HepG2 (cell line): Measurements from ENCODE around the gene PCSK1. TPM values are rescaled to one million over a fixed set of nuclear protein-coding genes. Genes with fewer than 3 reads are reported as not detected.

Source experiments
- ARHGAP35 ChIP-seq: sonication (generic); formaldehyde crosslinking; IDR thresholded peaks from 2 replicates; pipeline ENCODE4 v1.9.0; 2022; ENCODE audit warnings: mild to moderate bottlenecking, inconsistent platforms, moderate library complexity, missing genetic modification reagents, borderline replicate concordance
- ARID2 ChIP-seq: sonication (generic); formaldehyde crosslinking; IDR thresholded peaks from 2 replicates; pipeline ENCODE4 v1.8.1; 2022; ENCODE audit warnings: mild to moderate bottlenecking, missing genetic modification reagents, borderline replicate concordance
- BRD4 ChIP-seq: sonication (generic); formaldehyde crosslinking; IDR thresholded peaks from 2 replicates; pipeline ENCODE4 v1.4.0; 2020; ENCODE audit warnings: missing genetic modification reagents
- CENPX ChIP-seq: sonication (generic); formaldehyde crosslinking; IDR thresholded peaks from 2 replicates; pipeline ENCODE4 v1.9.0; 2021; ENCODE audit warnings: mild to moderate bottlenecking, missing genetic modification reagents, moderate library complexity
- CREB3 ChIP-seq: sonication (generic); formaldehyde crosslinking; IDR thresholded peaks from 2 replicates; pipeline ENCODE4 v1.5.0; 2020; ENCODE audit warnings: missing genetic modification reagents
- HNF1A ChIP-seq, 2 experiments: sonication (generic) in 1 of 2; formaldehyde crosslinking in 1 of 2; IDR thresholded peaks; 2 replicates each; pipeline versions ENCODE4 v1.4.0 to v1.6.1; 2016 to 2020; ENCODE audit warnings: borderline replicate concordance in 1 of 2, low read depth in 1 of 2, mild to moderate bottlenecking in 1 of 2, missing genetic modification reagents in 1 of 2
- HNRNPH1 ChIP-seq: fragments of 200-400 bp; formaldehyde crosslinking; optimal IDR thresholded peaks from 2 replicates; pipeline ENCODE3; 2017; ENCODE audit warnings: mild to moderate bottlenecking, low read depth, low read length
- RELA ChIP-seq: sonication (generic); formaldehyde crosslinking; IDR thresholded peaks from 2 replicates; pipeline ENCODE4 v1.4.0; 2020; ENCODE audit warnings: missing genetic modification reagents
- TOE1 ChIP-seq: sonication (generic); formaldehyde crosslinking; IDR thresholded peaks from 2 replicates; pipeline ENCODE4 v1.4.0; 2020; ENCODE audit warnings: mild to moderate bottlenecking, missing genetic modification reagents
- ZNF142 ChIP-seq: sonication (generic); formaldehyde crosslinking; IDR thresholded peaks from 2 replicates; pipeline ENCODE4 v1.4.0; 2020; ENCODE audit warnings: missing genetic modification reagents
- ZNF337 ChIP-seq: sonication (generic); formaldehyde crosslinking; IDR thresholded peaks from 2 replicates; pipeline ENCODE4 v1.5.1; 2020; ENCODE audit warnings: missing genetic modification reagents, low read depth, mild to moderate bottlenecking, borderline replicate concordance
- polyA plus RNA-seq, 8 experiments: library from polyadenylated mRNA; depleted of rRNA in 3 of 8; stranded (reverse) in 7 of 8; unstranded in 1 of 8; fragments of >200 nt; fragmentation: Illumina TruSeq in 4 of 8; extraction: Trizol in 4 of 8; gene quantifications; 2 replicates each; pipeline versions ENCODE4 v1.2.1 to v1.2.3, GENCODE V29; 2011 to 2016; ENCODE audit warnings: low read depth in 4 of 8, missing spikeins in 1 of 8, mixed read lengths in 1 of 8; ENCODE audit not compliant: insufficient read depth in 1 of 8
- total RNA-seq, 5 experiments: library from RNA; depleted of rRNA; stranded (reverse); fragments of >200 nt; fragmentation: Illumina TruSeq; extraction: Trizol; gene quantifications; 2 replicates each; pipeline ENCODE4 v1.2.3, GENCODE V29; 2016; ENCODE audit warnings: low read depth in 1 of 5

PCSK1 gene
- total and polyA plus RNA-seq, 2 of the 13 experiments (the other 11 are each of a cell fraction or from before 2014, with no cell fraction given) = not detected

GRCh38 chr5:96388176-96388575 is 44.9 kb downstream of the PCSK1 start (continued):
- TF ChIP-seq ZNF142 (CRISPR knock-in tag) = no peak
- no peak for TF ChIP-seq CENPX (CRISPR knock-in tag)
- TF ChIP-seq ARID2 (CRISPR knock-in tag) = no peak
- no peak for TF ChIP-seq HNF1A (IDR thresholded peaks at IDR 0.05; ENCODE audit: low read depth)
- TF ChIP-seq HNF1A (CRISPR knock-in tag; IDR thresholded peaks at IDR 0.05; ENCODE audit: borderline replicate concordance) = no peak
- no peak for TF ChIP-seq RELA
- no peak for TF ChIP-seq CREB3
- no peak for TF ChIP-seq ZNF337
- TF ChIP-seq BRD4 (CRISPR knock-in tag) = no peak
- TF ChIP-seq ARHGAP35 (CRISPR knock-in tag) = no peak
- no peak for TF ChIP-seq HNRNPH1
- no peak for TF ChIP-seq TOE1 (CRISPR knock-in tag)
- TF ChIP-seq, all 625 proteins: peak for 0
